A673 (cell line): ENCODE results near the gene SYT8. TPM values are rescaled to one million over a fixed set of nuclear protein-coding genes. Genes with fewer than 3 reads are reported as not detected.

Experiments
- BruUV-seq: library from RNA; stranded (reverse); fragments of 400-500 nt; replicated peaks from 2 replicates; lab custom pipeline; 2021; lab: Mats Ljungman, UMichigan
- CTCF ChIA-PET: fragments of 300-600 bp; sonication (Branson Sonifier 250); formaldehyde crosslinking; loops from one replicate; lab custom pipeline; 2022; ENCODE audit warnings: antibody characterized with exemption; lab: Charles Lee
- POLR2A ChIA-PET: fragments of 300-600 bp; sonication (Branson Sonifier 250); formaldehyde crosslinking; loops from one replicate; lab custom pipeline; 2022; ENCODE audit warnings: antibody characterized with exemption; ENCODE audit not compliant: low non-redundant PET; lab: Charles Lee
- DNase-seq: peaks from one replicate; pipeline ENCODE4 v3.0.0-alpha.2; 2015; ENCODE audit warnings: low spot score
- H3K27ac ChIP-seq: fragments of 200-600 bp; sonication (generic); 2 replicates; pipeline ENCODE4 v1.5.1; 2016; ENCODE audit warnings: mixed run types, low read depth, mild to moderate bottlenecking, mixed read lengths, antibody characterized with exemption, low read length; ENCODE audit not compliant: poor library complexity, severe bottlenecking
- H3K27me3 ChIP-seq: fragments of 200-600 bp; sonication (generic); replicated peaks from 2 replicates; pipeline ENCODE4 v1.6.1; 2017; ENCODE audit warnings: mixed run types, low read depth, mild to moderate bottlenecking, mixed read lengths, antibody characterized with exemption, low read length; ENCODE audit not compliant: insufficient read depth, poor library complexity
- H3K36me3 ChIP-seq: fragments of 200-600 bp; sonication (generic); 2 replicates; pipeline ENCODE4 v1.6.1; 2016; ENCODE audit warnings: mixed run types, mild to moderate bottlenecking, mixed read lengths, antibody characterized with exemption, low read length; ENCODE audit not compliant: insufficient read depth, poor library complexity, severe bottlenecking
- H3K4me1 ChIP-seq: fragments of 200-600 bp; sonication (generic); 2 replicates; pipeline ENCODE4 v1.6.1; 2017; ENCODE audit warnings: mixed run types, mild to moderate bottlenecking, mixed read lengths, antibody characterized with exemption, low read length; ENCODE audit not compliant: insufficient read depth, poor library complexity, severe bottlenecking
- H3K4me3 ChIP-seq: fragments of 200-600 bp; sonication (generic); 2 replicates; pipeline ENCODE4 v1.5.1; 2016; ENCODE audit warnings: low read depth, mixed run types, mild to moderate bottlenecking, mixed read lengths, low read length; ENCODE audit not compliant: poor library complexity, severe bottlenecking
- H3K9me3 ChIP-seq: fragments of 200-600 bp; sonication (generic); 2 replicates; pipeline ENCODE4 v1.6.1; 2016; ENCODE audit warnings: mixed run types, low read depth, mild to moderate bottlenecking, mixed read lengths, antibody characterized with exemption, low read length; ENCODE audit not compliant: poor library complexity, severe bottlenecking
- EZH2 ChIP-seq: fragments of 200-600 bp; sonication (generic); IDR thresholded peaks from 2 replicates; pipeline ENCODE4 v1.6.1; 2017; ENCODE audit warnings: borderline replicate concordance, low read depth, mild to moderate bottlenecking, mixed read lengths, antibody characterized with exemption, low read length; ENCODE audit not compliant: poor library complexity, severe bottlenecking
- intact Hi-C: fragments of 100-400 bp; cut with micrococcal nuclease; formaldehyde crosslinking; loops from one replicate; pipeline ENCODE4 v1.10.0; 2022; ENCODE audit not compliant: unreplicated experiment
- total RNA-seq: library from RNA; stranded (reverse); gene quantifications from 2 replicates; pipeline ENCODE4 v1.2.3, GENCODE V29; 2021
- TF ChIP-seq, protein P1 (sequence below): fragments of 300-800, 200-600 bp; sonication (generic); conservative IDR thresholded peaks from 2 replicates; pipeline ENCODE4 v1.5.1; 2017; ENCODE audit warnings: low read depth, mild to moderate bottlenecking, antibody characterized with exemption, low read length, moderate library complexity, mixed read lengths

Gene SYT8
- total RNA-seq, 1 experiment from 2014 or later: not detected

GRCh38 chr11:1829039-1829820 is 5.6 kb upstream of the SYT8 start:
- Histone ChIP-seq H3K9me3 (no peaks in the 10 kb centered on the region), H3K27me3 (peaks cover 20% of the 10 kb centered on the region), H3K4me1 (no peaks in the 10 kb centered on the region), H3K4me3 (no peak overlapping the region), H3K27ac (no peak overlapping the region), H3K36me3 (no peaks in the 10 kb centered on the region)
- no peak for DNase-seq
- TF ChIP-seq EZH2: no peak
- ChIA-PET CTCF (interaction anchor here (0.6 to 1.1 kb wide), 3 partner anchors 10 to 177 kb away, joined by 3 to 5 read pairs (median 4); no protein-coding TSS in a partner anchor), POLR2A (no interaction called here)
- intact Hi-C loops: no loop called here
- no TSS peak for BruUV-seq

DNA sequence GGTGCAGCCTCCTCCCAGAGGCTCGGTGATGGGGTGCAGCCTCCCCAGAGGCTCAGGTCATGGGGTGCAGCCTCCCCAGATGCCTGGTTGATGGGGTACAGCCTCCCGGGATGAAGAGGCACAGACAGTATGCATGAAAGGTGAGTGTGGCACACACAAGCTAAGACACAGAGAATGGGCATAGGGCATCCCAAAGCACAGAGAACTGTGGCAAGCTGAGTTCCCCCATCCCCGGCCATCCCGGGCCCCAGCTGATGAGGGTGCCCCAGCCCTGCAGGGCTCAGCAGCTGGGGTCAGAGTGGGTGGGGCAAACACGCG is 4.8 kb upstream of the SYT8 start:
- POLR2A ChIA-PET: no interaction called here
- intact Hi-C loops: loop anchor here (5.0 kb wide), 1 partner anchor 283 kb away; no protein-coding TSS in a partner anchor
- H3K27ac ChIP-seq: no peak overlapping the region

GRCh38 chr11:1830322-1831223 is 4.2 kb upstream of the SYT8 start:
- no peak overlapping the region for H3K27ac ChIP-seq
- H3K36me3 ChIP-seq: no peaks in the 10 kb centered on the region
- no peak overlapping the region for H3K4me3 ChIP-seq
- ChIA-PET POLR2A (no interaction called here), CTCF (interaction anchor here (0.9 to 4.3 kb wide), 2 partner anchors 137 kb away, joined by 4 to 101 read pairs; no protein-coding TSS in a partner anchor)
- DNase-seq: no peak
- no TSS peak for BruUV-seq
- TF ChIP-seq EZH2: no peak
- TF ChIP-seq, protein P1, sequence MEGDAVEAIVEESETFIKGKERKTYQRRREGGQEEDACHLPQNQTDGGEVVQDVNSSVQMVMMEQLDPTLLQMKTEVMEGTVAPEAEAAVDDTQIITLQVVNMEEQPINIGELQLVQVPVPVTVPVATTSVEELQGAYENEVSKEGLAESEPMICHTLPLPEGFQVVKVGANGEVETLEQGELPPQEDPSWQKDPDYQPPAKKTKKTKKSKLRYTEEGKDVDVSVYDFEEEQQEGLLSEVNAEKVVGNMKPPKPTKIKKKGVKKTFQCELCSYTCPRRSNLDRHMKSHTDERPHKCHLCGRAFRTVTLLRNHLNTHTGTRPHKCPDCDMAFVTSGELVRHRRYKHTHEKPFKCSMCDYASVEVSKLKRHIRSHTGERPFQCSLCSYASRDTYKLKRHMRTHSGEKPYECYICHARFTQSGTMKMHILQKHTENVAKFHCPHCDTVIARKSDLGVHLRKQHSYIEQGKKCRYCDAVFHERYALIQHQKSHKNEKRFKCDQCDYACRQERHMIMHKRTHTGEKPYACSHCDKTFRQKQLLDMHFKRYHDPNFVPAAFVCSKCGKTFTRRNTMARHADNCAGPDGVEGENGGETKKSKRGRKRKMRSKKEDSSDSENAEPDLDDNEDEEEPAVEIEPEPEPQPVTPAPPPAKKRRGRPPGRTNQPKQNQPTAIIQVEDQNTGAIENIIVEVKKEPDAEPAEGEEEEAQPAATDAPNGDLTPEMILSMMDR: no peak
- intact Hi-C loops: loop anchor here (5.0 kb wide), 1 partner anchor 283 kb away; no protein-coding TSS in a partner anchor
- peaks cover 20% of the 10 kb centered on the region for H3K27me3 ChIP-seq
- no peaks in the 10 kb centered on the region for H3K9me3 ChIP-seq
- H3K4me1 ChIP-seq: no peaks in the 10 kb centered on the region

More for the DNA sequence above, 4.8 kb upstream of the SYT8 start:
- TF ChIP-seq, protein P1: no peak
- no peak for TF ChIP-seq EZH2
- Histone ChIP-seq H3K4me1 (no peaks in the 10 kb centered on the region), H3K4me3 (no peak overlapping the region), H3K36me3 (no peaks in the 10 kb centered on the region), H3K27me3 (peaks cover 20% of the 10 kb centered on the region), H3K9me3 (no peaks in the 10 kb centered on the region)
- BruUV-seq: no TSS peak
- CTCF ChIA-PET: interaction anchor here (0.9 kb wide), 1 partner anchor 136 kb away, joined by 4 read pairs; no protein-coding TSS in a partner anchor
- no peak for DNase-seq
